Upper lobe of left lung (tissue), 6 donors: Measurements from ENCODE around the gene ARHGAP26. TPM values are rescaled to one million over a fixed set of nuclear protein-coding genes. Genes with fewer than 3 reads are reported as not detected.

Experiments used
- ATAC-seq, 2 donors: fragments of 200-7000 bp; cut with Tn5 transposase; one replicate each; pipeline ENCODE4 v1.9.1; 2022; ENCODE audit warnings: mild to moderate bottlenecking in 2 of 2, moderate library complexity in 2 of 2; ENCODE audit not compliant: low FRiP score in 2 of 2
- DNase-seq, 2 donors: peaks; one replicate each; pipeline ENCODE4 v3.0.0-alpha.2; 2019 to 2020
- H3K27ac ChIP-seq, 4 donors: fragments of 200-600 bp; sonication (generic); one replicate each; pipeline ENCODE4 v1.5.1; 2016 to 2019
- H3K27me3 ChIP-seq, 4 donors: fragments of 200-600 bp; sonication (generic); one replicate each; pipeline ENCODE4 v1.5.1; 2017 to 2019
- H3K36me3 ChIP-seq, 4 donors: fragments of 200-600 bp; sonication (generic); one replicate each; pipeline ENCODE4 v1.5.1; 2016 to 2019
- H3K4me1 ChIP-seq, 4 donors: fragments of 200-600 bp; sonication (generic); one replicate each; pipeline ENCODE4 v1.5.1; 2018 to 2019
- H3K4me3 ChIP-seq, 4 donors: fragments of 200-600 bp; sonication (generic); one replicate each; pipeline ENCODE4 v1.5.1; 2017 to 2019; ENCODE audit warnings: mild to moderate bottlenecking in 2 of 4, moderate library complexity in 1 of 4
- H3K9me3 ChIP-seq, 4 donors: fragments of 200-600 bp; sonication (generic); one replicate each; pipeline ENCODE4 v1.5.1; 2018 to 2019
- EP300 ChIP-seq, 4 donors: sonication (generic); formaldehyde crosslinking; IDR thresholded peaks; one replicate each; pipeline ENCODE4 v1.5.1; 2017; ENCODE audit warnings: antibody characterized with exemption in 4 of 4, control low read depth in 2 of 4
- POLR2A ChIP-seq, 4 donors: fragments of 450-650 bp; IDR thresholded peaks; one replicate each; pipeline ENCODE4 v1.5.1; 2016 to 2017; ENCODE audit warnings: antibody characterized with exemption in 4 of 4, mild to moderate bottlenecking in 2 of 4
- POLR2AphosphoS5 ChIP-seq, 2 donors: sonication (generic); formaldehyde crosslinking; IDR thresholded peaks; one replicate each; pipeline ENCODE4 v1.5.1; 2017; ENCODE audit warnings: antibody characterized with exemption in 2 of 2
- WGBS, 2 donors: methylation state at CpG; one replicate each; pipeline ENCODE4 v1.1.5; 2017 to 2018; 5-methylcytosine and 5-hydroxymethylcytosine counted together
- total RNA-seq, 6 donors: library from RNA; depleted of rRNA in 4 of 6; stranded (reverse); fragments of >200 nt in 4 of 6; gene quantifications; one replicate each; pipeline versions ENCODE4 v1.1.0 to v1.2.1, GENCODE V29; 2016 to 2021
- TF ChIP-seq, protein P1 (sequence below), 6 experiments: fragments of 450-650 bp in 4 of 6; fragments of 200-600 bp in 2 of 6; sonication (generic) in 2 of 6; IDR thresholded peaks; one replicate each; pipeline ENCODE4 v1.5.1; 2016 to 2019; ENCODE audit warnings: antibody characterized with exemption in 6 of 6
- donor health status: DM: no; HTN: no; CAD: no; lungs with moderate emphysema.
- donor health status: DM: no; HTN: yes; CAD: no; lungs with severe emphysema.

Gene ARHGAP26
- total RNA-seq, 6 donors from 2014 or later = 34.9 to 90.1 (median 38.9) TPM

DNA sequence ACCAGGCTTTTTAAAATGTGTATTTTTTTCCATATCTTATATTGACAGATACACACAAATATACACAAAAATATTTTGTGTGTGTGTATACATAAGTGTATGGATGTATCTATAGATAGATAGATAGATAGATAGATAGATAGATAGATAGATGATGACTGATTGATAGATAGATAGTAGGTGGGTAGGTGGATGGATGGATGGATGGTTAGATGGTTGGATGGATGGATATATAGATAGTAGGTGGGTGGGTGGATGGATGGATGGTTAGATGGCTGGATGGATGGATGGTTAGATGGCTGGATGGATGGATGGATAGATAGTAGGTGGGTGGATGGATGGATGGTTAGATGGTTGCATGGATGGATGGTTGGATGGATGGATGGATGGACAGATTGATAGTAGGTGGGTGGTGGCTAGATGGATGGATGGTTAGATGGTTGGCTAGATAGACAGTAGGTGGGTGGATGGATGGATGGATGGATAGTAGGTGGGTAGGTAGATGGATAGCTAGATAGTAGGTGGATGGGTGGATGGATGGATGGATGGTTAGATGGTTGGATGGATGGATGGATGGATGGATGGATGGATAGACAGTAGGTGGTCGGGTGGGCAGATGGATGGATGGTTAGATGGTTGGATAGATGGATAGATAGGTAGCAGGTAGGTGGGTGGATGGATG is 477.1 kb downstream of the ARHGAP26 start:
- Histone ChIP-seq H3K27me3 (no peaks in the 10 kb centered on the region), H3K27ac (no peak overlapping the region), H3K9me3 (no peaks in the 10 kb centered on the region), H3K4me1 (peaks cover 0 to 5% (median 4%) of the 10 kb centered on the region in 4 donors), H3K36me3 (no peaks in the 10 kb centered on the region), H3K4me3 (no peak overlapping the region)
- DNase-seq (no peak), ATAC-seq (no peak)
- TF ChIP-seq, protein P1, sequence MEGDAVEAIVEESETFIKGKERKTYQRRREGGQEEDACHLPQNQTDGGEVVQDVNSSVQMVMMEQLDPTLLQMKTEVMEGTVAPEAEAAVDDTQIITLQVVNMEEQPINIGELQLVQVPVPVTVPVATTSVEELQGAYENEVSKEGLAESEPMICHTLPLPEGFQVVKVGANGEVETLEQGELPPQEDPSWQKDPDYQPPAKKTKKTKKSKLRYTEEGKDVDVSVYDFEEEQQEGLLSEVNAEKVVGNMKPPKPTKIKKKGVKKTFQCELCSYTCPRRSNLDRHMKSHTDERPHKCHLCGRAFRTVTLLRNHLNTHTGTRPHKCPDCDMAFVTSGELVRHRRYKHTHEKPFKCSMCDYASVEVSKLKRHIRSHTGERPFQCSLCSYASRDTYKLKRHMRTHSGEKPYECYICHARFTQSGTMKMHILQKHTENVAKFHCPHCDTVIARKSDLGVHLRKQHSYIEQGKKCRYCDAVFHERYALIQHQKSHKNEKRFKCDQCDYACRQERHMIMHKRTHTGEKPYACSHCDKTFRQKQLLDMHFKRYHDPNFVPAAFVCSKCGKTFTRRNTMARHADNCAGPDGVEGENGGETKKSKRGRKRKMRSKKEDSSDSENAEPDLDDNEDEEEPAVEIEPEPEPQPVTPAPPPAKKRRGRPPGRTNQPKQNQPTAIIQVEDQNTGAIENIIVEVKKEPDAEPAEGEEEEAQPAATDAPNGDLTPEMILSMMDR (IDR thresholded peaks at IDR 0.05) = no peak
- TF ChIP-seq EP300 (IDR thresholded peaks at IDR 0.05) (no peak), POLR2AphosphoS5 (IDR thresholded peaks at IDR 0.05) (no peak)
- 74 to 90% methylated on average over 1 of the region's 1 CpG for WGBS, 2 donors

DNA sequence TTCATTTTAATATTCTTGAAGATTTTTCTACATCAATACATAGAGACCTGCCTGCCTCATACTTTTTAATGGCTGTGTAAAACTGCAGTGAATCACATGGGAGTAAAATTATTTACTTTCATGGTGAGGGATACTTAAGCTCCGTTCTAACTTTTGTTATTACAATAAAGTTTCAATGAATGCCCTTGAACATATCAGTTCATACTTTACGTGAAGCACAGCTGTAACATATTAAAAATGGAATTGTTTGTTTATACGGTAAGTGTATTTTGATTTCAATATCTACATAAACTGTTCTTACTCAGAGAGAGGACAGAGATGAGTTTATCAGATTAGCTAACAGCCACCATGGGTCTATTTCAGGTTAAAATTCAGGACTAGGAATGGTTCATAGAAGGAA is 478.2 kb downstream of the ARHGAP26 start:
- no peak for TF ChIP-seq EP300 (IDR thresholded peaks at IDR 0.05)
- TF ChIP-seq, protein P1 (IDR thresholded peaks at IDR 0.05) = no peak
- TF ChIP-seq POLR2A (IDR thresholded peaks at IDR 0.05) = no peak
- TF ChIP-seq POLR2AphosphoS5 (IDR thresholded peaks at IDR 0.05) = no peak
- ATAC-seq (no peak), DNase-seq (no peak)
- no peaks in the 10 kb centered on the region for H3K9me3 ChIP-seq
- no peak overlapping the region for H3K4me3 ChIP-seq
- no peaks in the 10 kb centered on the region for H3K36me3 ChIP-seq
- H3K27me3 ChIP-seq = no peaks in the 10 kb centered on the region
- peaks cover 0 to 5% (median 3%) of the 10 kb centered on the region in 4 donors for H3K4me1 ChIP-seq
- no peak overlapping the region for H3K27ac ChIP-seq
- WGBS, 2 donors = 69 to 71% methylated on average over 3 of the region's 3 CpGs

DNA sequence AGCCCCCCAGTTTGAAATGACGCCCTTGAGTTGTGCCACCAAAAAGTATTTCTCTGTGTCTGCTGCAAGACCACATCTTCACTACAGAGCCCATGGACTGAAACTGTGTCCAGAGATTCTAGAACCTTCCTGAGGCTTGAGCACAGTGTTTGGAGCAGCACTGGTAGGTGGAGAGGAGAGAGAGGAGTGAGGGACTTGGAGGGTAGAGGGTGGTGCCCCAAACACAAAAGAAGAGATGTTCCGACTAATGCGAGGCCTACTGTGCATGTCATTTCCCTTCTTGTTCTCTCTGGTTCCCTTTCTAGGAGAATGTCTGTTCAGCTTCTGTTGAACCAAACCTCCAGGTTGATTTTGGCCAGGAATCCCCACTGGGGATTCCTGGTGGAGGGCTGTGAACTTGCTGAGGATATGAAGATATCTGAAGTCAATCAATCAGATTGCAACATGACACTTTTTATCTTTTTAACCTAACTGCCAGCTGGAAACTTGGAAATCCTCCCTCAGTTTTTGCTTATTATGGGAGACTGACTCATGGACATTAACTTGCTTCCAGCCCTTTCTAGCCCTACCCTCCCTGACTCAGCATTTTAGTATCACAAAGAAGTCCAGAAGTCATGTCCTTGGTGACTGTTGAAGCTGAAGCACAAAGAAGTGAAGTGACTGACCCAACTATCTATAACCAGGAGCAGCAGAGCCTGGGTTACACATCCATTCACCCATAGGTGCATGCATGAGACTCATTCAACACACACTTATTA is 478.8 kb downstream of the ARHGAP26 start:
- no peak overlapping the region for H3K4me3 ChIP-seq
- DNase-seq = no peak
- ATAC-seq = peak in 1 of 2 donors; percentile 58
- 89 to 96% methylated on average over 3 of the region's 3 CpGs for WGBS, 2 donors
- H3K36me3 ChIP-seq = no peaks in the 10 kb centered on the region
- peaks cover 0 to 5% (median 0%) of the 10 kb centered on the region in 4 donors for H3K4me1 ChIP-seq
- no peaks in the 10 kb centered on the region for H3K9me3 ChIP-seq
- no peak overlapping the region for H3K27ac ChIP-seq
- no peaks in the 10 kb centered on the region for H3K27me3 ChIP-seq
- TF ChIP-seq POLR2A (IDR thresholded peaks at IDR 0.05) (no peak), POLR2AphosphoS5 (IDR thresholded peaks at IDR 0.05) (no peak), EP300 (IDR thresholded peaks at IDR 0.05) (no peak)

DNA sequence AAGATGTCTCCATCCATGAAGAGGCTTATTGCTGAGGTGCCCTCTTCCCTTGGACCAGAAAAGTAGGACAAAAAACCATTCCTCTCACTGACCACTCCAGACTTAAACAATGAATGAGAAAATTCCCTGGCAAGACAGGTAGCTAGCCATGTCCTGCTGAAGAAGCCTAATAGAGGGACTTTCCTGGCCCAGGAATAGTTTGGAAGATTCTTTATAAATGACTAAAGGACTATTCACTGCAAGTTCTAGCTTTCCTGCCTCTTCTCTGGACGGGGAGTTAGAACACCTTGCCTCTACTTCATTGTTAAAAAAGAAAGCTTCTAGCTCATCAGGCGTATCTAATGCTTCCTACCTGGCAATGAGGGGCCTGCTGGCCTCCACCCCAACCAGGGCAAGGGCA is 479.7 kb downstream of the ARHGAP26 start:
- WGBS, 2 donors = 94 to 95% methylated on average over 2 of the region's 2 CpGs
- no peak for ATAC-seq
- TF ChIP-seq POLR2A (IDR thresholded peaks at IDR 0.05) = no peak
- no peak for TF ChIP-seq EP300 (IDR thresholded peaks at IDR 0.05)
- Histone ChIP-seq H3K9me3 (no peaks in the 10 kb centered on the region), H3K36me3 (no peaks in the 10 kb centered on the region), H3K4me3 (no peak overlapping the region), H3K27ac (no peak overlapping the region), H3K27me3 (no peaks in the 10 kb centered on the region), H3K4me1 (peaks cover 0 to 5% (median 0%) of the 10 kb centered on the region in 4 donors)
- no peak for DNase-seq

DNA sequence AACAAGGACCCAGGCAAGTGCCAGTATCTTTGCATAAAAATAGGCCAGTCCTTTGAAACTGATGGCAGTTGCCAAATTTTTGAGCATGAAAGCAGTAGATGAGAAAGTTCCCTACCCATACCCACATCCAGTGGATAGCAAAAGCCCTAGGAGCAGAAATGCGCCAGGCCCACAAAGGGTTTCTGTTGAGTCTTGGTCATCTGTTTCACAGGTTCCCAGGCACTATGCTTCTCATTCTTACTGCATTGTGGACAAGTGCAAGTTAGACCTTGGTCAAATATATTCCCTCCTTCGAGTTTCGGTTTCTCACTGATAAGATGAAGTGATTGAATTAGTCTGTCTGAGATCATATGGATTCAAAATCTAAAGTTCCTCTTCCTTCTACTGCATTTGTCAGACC is 481.0 kb downstream of the ARHGAP26 start:
- ATAC-seq = no peak
- H3K4me1 ChIP-seq = peaks cover 0 to 5% (median 0%) of the 10 kb centered on the region in 4 donors
- no peak overlapping the region for H3K4me3 ChIP-seq
- DNase-seq = no peak
- no peaks in the 10 kb centered on the region for H3K9me3 ChIP-seq
- TF ChIP-seq, protein P1 (IDR thresholded peaks at IDR 0.05) = no peak
- TF ChIP-seq POLR2AphosphoS5 (IDR thresholded peaks at IDR 0.05) = no peak
- no peak for TF ChIP-seq POLR2A (IDR thresholded peaks at IDR 0.05)
- TF ChIP-seq EP300 (IDR thresholded peaks at IDR 0.05) = no peak
- no peaks in the 10 kb centered on the region for H3K27me3 ChIP-seq
- no peaks in the 10 kb centered on the region for H3K36me3 ChIP-seq
- WGBS, 2 donors = 83 to 91% methylated on average over 3 of the region's 3 CpGs
- no peak overlapping the region for H3K27ac ChIP-seq
